Activated CD4-positive, alpha-beta T cell treated with anti-CD3 and anti-CD28 coated beads, Interleukin-2, Interleukin-4, amounts not matched to agents 100 ng/mL and 50 ng/mL, durations not matched to agents 16 hours and 8 hours (primary cell): Measurements from ENCODE around the gene U2AF2.

Source experiments
- DNase-seq: peaks from one replicate; pipeline ENCODE4 v3.0.0-alpha.2; 2020; ENCODE audit warnings: low spot score

U2AF2 gene

DNA sequence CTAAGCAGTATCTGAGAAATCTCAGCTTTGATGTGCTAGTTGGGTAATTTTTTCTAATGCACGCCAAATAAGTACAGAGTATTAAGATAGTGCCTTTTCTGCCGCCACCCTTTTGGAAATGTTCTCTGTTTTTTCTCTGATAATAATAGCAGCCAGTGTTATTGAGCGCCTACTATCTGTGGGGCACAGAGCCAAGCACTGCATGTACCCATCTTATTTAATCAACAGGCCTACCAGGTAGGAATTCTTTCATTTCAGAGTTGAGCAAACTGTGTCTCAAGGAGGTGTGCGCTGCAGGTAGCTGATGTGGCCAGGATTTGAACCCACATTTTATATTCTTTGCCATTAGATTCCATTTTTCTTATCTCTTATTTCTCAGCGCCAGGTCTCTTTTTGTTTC, 21.5 kb downstream of the U2AF2 start:
- no peak for DNase-seq

DNA sequence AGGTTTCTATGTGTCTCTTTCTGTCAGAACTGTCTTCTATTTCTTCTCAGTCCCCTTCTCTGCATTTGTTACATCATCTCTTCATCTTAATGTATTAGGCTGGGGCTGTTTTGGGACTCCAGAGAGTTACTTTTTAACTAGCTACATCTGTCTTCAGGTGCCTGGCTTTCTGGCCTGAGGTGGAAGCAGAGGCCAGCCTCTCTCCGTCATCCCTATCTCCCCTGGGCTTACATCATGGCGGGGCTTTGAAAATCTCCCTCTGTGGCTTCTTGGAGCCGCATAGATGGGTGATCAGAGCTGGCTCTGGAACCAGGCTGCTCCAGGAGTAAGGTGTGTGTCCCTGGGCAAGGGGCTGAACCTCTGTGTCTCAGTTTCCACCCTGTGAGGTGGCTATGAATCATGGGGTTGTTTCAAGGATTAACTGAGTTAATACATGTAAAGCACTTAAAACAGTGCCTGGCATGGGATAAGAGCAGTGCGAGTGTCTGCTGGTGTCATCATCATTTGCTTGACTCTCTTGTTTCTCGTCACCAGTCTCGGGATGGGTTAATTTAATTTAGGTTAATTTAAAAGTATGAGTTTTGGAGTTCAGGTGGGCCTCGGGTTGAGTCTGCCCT, 22.2 kb downstream of the U2AF2 start:
- DNase-seq, result no peak

DNA sequence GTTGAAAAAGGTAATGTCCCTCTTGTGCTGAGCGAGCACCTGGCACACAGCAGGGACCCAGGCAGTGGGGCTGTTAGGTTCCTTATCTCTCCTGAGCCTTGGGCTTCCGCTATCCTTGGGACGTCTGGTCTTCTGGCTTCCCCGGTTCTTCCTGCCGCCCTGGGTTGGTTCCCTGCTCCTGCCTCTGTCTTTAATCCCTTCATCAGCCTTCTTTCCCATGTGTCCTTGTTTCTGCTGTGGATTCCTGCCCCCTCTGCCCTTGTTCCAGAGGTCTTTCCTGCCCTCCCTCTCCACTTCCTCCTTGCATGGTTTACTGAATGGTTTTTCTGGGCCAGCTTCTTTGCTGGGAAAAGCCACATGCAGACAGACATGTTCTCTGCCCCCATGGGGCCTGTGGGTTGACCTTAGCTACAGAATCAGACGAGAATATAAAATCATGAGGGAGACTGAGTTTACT, 22.8 kb downstream of the U2AF2 start:
- DNase-seq, result no peak

DNA sequence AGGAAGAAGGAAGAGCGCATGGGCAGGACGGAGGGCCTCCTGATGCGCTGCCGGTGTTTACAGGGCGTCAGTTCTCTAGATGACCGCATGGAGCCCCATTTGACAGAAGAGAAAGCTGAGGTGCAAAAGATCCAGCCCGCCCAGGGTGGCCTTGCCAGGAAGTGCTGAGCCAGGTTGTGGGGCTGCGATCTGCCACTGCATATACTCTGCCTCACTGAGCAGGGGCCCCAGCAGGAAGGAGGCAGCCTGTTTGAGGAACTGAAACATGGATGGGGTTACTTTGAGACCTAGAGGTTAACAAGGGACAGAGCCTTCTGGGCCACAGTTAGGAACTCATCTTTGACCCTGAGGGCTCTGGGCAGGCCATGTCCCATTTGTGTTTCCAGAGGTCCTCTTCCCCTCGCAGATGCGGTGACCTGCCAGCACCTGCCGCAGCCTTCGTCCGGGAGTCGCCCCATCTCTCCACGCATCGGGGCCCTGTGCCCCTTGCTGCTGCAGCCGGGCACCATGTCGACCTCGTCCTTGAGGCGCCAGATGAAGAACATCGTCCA, 23.4 kb downstream of the U2AF2 start:
- DNase-seq, result no peak

DNA sequence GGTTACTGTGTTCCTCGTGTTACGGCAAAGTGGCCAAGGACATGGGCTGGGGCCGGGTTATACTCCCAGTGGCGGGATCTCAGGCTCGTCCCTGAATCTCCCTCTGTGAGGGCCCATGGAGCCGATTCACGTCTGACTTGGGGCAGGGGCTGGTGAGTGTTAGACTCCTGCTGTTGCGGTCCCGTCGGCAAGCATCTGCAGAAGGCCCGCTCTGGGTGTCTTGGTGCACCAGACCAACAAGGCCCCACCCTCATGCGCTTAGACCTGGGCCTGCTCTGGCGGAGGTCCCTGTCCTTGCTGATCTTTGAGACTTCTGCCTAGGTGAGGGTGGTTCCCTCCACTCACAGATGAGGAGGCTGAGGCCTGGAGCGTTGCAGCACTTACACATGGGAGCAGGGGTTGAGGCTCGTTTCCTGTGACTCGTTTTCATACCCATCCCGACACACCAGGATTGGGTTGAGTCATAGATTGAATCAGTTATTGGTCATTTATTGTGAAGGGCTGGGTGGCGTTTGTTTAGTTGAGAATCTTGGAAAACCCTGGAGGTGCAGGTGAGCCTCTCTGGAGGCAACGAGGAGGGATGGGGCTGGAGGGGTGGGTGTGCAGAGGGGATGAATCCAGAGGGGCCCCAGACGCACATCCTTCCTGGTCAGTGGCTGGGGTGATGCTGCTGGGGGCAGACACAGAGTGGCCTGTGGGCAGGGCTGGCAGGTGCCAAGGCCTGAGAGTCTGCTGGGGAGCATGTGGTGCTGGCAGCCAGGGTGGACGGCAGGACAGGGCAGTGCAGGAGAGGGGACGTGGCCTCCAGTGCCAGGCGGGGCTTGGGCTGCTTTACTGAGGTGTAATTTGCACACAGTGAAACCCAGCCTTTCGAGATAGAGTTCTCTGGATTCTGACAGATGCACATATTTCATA, 24.8 kb downstream of the U2AF2 start:
- peak; percentile 51 for DNase-seq

DNA sequence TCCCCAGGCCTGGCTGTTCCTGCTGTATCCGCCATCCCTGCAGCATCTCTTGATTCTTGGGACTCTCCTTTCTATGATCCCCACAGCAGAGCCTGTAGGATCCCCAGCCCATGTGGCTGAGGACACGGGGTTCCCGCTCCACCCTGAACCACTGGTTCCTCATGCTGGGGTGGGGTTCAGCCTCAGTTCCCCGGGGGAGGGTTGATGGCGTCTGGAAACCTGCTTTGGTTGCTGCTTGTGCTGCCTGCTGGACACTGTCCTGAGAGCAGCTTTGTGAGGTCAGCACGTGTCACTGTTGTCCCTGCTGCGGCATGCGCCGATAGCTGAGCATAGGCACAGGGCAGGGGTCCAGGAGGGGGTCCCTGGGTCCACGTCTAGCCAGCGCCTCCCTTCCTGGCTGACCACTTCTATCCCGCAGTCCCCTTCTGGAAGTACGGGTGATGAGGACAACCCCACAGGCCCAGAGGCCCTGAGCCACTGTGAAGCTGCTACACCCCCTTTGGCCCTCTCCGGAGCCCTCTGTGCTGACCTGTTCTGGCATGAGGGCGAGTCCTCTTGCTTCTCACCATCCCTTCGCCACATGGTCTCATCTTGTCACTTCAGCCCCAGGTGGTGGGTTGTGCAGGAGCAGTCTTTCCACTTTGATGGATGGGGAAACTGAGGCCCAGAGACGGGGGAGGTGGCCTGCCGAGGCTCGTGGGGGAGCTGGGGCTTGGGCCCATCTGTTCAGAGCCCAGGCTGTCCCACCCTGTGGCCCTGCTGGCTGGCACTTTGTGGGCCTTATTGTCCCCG, 25.7 kb downstream of the U2AF2 start:
- no peak for DNase-seq

DNA sequence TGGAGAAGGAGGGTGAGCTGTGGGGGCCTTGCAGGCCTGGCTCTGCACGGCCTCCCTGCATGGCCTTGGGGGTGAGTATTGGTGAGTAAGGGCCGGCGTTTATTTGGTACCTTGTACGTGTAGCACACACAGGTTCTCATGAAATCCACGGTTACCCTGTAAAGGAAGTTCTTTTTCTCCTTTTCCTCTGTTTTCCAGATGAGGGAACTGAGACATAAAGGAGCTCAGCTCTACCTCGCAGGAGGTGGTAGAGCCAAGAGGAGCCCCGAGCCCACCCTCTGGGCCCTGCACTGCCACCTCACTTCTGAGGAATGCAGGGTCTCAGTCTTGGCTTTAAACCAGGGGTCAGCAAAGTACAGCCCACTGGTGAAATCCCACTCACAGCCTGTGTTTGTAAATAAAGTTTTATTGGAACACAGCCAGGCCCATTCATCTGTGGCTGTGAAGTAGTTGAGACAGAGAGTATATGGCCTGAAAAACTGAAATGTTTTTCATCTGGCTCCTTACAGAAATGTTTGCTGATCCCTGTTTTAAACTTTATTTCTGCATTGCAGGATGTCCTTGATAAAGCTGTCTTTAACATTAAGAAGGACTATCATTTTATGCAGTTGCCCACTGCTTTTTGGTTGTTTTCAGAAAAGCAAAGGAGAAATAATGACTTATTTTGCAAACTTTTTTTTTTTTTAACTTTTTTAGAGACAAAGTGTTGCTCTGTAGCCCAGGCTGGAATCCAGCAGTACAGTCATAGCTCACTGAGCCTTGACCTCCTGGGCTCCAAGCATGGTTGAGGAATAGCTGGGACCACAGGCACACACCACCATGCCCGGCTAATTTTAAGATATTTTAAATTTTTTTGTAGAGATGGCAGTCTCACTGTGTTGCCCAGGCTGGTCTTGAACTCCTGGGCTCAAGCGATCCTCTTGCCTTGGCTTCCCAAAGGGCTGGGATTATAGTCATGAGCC, 26.6 kb downstream of the U2AF2 start:
- no peak for DNase-seq

DNA sequence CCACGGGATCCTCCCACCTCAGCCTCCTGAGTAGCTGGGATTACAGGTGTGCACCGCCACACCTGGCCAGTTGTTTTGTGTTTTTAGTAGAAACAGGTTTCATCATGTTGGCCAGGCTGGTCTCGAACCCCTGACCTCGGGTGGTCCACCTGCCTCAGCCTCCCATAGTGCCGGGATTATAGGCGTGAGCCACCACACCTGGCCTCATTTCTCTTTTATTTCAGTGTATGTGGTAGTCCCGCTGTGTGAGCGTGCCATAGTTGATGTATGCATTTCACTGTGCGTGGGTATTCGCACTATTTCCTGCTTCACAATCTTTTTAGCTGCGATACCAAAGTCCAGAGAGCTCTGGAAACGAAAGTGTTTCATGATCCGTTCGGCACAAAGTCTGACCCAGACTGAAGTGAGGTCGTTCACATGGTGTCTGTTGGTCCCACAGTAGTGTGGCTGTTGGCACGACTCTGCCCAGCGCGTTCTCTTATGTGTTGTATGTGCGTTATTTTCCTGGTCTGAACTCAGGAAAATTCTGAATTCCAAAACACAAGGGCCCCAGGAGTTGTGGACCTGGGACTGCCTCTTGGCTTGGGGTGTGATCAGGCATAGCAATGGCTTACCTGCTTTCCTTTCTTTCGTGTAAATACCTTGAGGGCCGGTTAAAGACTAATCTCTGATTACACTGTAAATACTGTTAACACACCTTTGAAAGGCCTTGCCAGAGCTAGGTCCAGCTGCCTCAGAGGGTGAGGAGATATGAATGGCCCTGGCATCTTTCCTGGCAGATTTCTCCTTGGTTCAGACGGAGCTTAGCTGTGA, 28.8 kb downstream of the U2AF2 start:
- DNase-seq, result no peak

DNA sequence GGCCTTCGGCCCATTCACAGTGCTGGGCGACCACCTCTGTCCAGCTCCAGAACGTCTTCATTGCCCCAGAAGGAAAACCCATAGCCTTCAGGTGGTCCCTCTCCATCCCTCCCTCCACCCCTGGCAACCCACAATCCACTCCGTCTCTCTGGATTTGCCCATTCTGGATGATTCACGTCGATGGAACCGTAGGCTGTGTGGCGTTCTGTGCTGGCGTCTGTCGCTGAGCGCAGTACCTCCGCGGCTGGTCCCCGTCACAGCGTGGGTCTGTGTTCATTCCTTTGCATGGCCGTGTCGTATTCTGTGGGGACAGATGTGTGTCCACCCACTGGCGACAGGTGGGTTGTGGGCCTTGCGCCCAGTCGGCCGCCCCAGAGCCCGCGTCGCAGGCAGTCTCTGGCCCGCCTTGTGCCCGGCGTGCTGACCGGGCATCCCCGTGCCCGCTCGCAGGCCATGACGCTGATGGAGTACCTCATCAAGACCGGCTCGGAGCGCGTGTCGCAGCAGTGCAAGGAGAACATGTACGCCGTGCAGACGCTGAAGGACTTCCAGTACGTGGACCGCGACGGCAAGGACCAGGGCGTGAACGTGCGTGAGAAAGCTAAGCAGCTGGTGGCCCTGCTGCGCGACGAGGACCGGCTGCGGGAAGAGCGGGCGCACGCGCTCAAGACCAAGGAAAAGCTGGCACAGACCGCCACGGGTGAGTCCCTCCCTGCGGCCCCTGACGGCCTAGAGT, 30.3 kb downstream of the U2AF2 start:
- no peak for DNase-seq

DNA sequence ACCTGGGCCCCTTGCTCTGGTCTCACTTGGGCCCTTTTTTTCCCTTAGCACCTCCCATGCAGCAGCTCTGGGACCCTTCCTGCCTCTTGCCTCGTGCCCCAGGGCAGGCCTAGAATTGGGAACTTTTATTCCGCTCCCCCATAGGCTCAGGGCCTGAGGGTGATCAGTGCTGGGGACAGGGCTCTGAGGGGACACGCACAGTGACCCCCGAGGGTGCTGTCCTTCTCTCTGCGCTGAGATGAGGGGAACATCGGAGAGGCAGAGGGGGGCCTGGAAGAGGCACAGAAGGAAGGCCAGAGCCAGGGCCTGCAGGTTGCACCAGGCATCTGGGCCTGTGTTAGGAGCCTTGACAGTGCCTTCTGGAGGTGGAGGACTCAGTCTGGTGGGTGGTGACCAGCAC, 30.9 kb downstream of the U2AF2 start:
- no peak for DNase-seq

DNA sequence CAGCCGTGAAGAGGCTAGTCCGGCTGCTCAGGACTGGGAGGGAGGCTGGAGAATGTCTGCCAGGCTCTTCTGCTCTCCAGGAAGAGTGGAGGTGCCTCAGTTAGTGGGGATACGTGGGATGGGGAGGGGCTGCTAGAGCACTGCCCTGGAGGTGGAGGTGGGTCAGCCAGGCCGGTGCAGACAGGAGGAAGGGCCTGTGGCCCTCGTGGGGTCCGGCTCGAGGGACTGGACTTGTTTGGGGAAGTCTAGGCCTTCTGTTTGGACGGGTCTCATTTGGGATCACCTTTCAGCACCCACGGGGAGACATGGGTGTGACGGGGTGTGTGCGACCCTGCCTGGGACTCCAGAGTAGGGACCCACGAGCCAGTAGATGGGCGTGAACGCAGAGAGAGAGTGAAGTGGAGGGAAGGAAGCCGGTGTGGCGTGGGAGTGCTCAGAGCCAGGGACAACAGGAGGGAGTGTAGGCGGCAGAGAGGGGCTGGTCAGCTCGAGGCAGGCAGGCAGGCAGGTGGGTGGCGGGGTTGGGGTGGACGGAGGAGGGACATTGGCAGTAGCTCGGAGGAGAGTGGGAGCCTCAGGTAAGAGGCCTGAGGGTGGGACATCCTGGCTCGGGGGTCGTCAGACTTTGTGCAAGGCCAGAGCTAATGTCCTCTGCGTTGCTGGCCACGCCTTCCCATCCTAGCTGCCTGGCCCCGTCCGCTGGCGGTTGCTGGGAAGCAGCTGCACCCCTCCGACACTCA, 31.6 kb downstream of the U2AF2 start:
- no peak for DNase-seq

DNA sequence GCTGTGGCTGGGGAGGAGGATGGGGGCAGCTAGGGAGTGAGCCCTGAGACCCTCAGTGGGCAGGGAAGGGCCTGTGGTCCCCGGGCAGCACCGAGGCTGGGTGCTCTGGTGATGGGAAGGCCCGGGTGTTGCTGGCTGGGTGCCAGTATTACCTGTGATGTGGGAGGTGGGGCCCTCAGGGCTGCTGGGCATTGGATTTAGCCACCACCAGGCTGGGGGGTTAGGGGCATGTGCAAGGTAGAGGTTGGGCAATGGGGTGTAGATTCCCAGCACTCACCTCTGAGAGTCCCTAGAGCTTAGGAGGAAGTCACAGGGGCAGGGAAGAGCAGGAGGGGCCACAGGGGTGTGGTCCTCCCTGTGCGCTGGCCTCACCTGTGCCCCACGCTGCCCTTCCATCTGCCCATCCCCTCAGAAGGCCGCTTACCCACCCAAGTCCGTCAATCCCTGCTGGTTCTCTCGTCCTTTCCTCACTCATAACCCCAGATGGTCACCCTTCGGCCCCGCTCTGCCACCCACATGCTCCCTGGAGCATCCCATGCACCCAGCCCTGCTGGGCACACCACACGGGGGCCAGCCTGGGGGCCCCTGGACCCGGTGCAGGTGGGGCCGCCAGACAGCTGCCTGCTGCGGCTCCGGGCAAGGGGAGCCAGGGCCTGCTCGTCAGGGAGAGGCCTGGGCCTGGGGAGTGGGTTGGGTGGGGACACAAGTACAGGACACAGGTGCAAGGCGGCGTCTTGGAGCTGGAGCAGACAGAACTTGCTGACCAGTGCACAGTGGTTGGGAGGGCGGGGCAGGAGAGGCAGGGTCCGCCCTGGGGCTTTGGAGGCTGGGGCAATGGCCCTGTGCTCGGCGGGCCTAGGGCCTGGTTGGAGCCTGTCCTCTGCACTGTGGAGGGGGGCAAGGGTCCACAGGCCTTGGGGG, 32.7 kb downstream of the U2AF2 start:
- no peak for DNase-seq

DNA sequence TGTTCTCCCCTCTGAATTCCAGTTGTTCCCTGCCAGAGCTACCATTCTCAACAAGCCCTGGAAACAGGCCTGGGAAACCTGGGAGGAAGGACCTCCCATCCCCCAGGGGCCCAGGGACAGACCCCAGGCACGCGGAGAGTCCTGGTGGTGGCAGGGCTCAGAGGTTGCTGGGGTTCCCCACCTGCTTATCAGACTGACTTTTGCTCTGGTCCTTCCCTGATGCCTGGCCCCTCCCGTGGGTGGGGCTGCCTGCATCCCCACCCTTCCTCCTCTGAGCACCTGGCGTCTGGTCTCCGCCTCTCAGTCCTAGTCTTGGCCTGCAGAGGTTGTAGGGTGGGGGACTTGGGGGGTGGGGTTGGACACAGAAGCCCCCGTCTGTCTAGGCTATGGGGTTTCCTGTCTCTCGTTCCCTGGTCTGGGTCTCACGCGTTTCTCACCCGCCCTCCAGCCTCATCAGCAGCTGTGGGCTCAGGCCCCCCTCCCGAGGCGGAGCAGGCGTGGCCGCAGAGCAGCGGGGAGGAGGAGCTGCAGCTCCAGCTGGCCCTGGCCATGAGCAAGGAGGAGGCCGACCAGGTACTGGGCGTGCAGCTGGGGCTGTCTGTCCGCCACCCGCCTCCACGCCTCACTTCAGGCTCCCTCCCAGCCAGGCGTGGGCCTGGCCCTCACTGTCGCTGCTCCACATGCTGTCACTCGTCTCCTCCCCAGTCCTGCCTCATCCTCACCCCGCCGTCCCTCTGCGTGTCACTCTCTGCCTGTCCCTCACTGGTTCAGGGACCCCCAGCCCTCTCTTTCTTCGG, 33.8 kb downstream of the U2AF2 start:
- no peak for DNase-seq

DNA sequence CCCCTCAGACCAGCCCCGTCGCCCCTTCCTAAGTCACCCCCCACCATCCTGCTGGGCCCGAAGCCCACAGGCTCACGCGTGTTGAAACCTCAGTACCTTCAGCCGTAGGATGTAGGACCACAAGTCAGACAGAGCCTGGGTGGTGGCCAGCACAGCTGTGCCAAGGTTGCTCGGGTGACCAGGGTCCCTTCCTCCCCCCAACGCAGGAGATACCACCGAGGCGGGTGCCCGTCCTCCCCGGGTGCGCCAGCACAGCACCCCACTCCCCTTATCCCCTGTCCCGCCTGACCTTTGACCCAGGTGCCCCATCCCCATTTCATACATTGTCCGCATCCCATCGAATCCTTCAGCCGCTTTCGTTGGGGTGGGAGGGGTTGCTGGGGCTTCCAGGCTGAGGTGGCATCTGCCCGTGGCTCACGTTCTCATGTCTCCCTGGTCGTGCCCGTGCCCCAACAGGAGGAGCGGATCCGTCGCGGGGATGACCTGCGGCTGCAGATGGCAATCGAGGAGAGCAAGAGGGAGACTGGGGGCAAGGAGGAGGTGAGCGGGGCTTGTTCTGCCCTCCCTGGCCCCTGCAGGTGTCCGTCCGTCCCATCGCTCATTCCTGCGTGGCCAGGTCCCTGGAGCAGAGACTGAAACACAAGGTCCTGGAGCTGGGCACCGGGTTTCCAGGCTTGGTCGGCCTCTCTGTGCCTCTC, 34.7 kb downstream of the U2AF2 start:
- DNase-seq, result no peak

DNA sequence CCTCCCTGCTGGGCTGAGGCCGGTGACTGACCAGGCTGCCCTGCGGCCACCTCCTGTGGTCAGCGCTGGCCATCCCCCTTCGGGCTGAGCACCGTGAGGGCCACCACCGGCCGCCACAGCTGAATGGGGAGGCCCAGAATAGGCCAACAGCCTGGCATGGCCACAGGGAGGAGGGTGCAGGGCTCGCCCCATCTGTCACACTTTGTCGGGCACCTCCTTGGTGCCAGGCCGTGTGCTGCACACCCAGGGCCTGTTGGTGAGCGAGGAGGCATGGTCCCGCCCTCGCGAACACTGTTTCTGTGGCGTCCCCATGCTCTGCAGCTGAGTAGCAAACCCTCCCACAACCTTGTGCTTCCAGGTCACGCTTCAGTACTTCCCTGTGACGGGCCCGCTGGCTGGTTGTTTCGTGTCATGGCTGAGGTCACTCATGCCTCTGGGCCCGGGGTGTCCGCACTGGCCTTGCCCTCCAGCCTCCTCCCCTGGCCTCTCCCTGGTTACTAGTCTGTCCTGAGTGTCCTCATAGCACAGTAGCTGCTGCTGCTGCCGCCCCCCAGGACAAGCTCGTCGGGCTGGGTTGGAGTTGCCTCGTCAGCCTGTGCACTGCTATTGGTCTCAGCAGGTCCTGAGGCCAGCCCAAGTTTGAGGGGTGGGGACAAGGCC, 35.4 kb downstream of the U2AF2 start:
- no peak for DNase-seq
